ENCODE data around the gene DIS3L2.

- TF ChIP-seq ZFX (IDR thresholded peaks at IDR 0.05; ENCODE audit: borderline replicate concordance) = no peak
- TF ChIP-seq, protein P1, sequence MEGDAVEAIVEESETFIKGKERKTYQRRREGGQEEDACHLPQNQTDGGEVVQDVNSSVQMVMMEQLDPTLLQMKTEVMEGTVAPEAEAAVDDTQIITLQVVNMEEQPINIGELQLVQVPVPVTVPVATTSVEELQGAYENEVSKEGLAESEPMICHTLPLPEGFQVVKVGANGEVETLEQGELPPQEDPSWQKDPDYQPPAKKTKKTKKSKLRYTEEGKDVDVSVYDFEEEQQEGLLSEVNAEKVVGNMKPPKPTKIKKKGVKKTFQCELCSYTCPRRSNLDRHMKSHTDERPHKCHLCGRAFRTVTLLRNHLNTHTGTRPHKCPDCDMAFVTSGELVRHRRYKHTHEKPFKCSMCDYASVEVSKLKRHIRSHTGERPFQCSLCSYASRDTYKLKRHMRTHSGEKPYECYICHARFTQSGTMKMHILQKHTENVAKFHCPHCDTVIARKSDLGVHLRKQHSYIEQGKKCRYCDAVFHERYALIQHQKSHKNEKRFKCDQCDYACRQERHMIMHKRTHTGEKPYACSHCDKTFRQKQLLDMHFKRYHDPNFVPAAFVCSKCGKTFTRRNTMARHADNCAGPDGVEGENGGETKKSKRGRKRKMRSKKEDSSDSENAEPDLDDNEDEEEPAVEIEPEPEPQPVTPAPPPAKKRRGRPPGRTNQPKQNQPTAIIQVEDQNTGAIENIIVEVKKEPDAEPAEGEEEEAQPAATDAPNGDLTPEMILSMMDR (IDR thresholded peaks at IDR 0.05) = no peak
Observed at GRCh38 chr2:231924889-231925275, 36.6 kb upstream of the DIS3L2 start.
